IPS-18a (cell line): ENCODE results near the gene CABCOCO1.

Source experiments
- H3K27ac ChIP-seq: one replicate; pipeline ENCODE4 v1.5.1; 2013; ENCODE audit warnings: low read length
- H3K27me3 ChIP-seq: one replicate; pipeline ENCODE4 v1.6.1; 2013; ENCODE audit warnings: mild to moderate bottlenecking, low read length; ENCODE audit not compliant: control insufficient read depth, insufficient read depth
- H3K36me3 ChIP-seq: one replicate; pipeline ENCODE4 v1.6.1; 2013; ENCODE audit warnings: low read depth, low read length; ENCODE audit not compliant: control insufficient read depth
- H3K4me1 ChIP-seq: one replicate; pipeline ENCODE4 v1.6.1; 2013; ENCODE audit warnings: low read depth, low read length; ENCODE audit not compliant: control insufficient read depth
- H3K4me3 ChIP-seq: one replicate; pipeline ENCODE4 v1.5.1; 2013; ENCODE audit warnings: low read length
- H3K9ac ChIP-seq: one replicate; pipeline ENCODE4 v1.6.1; 2013; ENCODE audit warnings: mild to moderate bottlenecking, low read length, moderate library complexity
- H3K9me3 ChIP-seq: one replicate; pipeline ENCODE4 v1.6.1; 2013; ENCODE audit warnings: low read depth, low read length; ENCODE audit not compliant: control insufficient read depth

CABCOCO1 gene

DNA sequence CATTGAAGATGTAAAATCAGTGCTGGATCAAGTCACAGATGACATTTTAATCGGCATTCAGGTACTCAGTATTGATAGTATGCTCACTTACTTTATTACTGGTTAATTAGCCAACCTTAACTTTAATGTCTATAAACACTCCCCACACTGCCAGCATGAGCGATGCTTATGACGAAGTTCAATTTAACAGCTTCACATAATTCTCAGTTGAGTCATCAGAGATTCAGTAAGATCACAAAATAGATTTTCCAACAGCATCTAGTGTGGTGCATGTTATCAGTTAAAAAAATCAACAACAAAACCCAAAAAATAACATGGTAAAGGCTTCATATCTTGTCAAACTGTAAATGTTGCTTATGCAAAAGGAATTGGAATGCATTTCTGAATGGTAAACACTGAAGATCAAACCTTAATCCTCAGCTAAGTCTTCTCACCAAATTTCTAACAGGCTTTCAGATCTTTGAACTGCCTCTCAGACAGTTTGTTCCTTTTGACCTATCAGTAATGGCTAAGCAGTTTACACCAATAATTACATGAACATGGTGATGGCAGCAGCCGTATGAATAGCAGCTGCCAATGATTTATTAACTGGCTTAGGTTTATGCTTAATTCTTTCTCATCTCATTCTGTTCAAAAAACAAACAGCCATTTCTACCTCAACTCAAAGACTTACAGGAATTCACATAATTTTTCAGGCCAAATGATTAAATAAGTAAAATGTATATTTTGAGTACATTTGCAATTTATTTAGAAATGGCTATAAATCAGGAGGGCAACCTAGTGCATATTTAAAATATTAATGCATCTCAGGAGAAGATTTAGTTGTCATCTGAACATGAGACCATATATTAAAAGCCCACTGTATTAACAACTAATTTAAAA, 98.5 kb downstream of the CABCOCO1 start:
- H3K4me1 ChIP-seq = peaks cover 5% of the 10 kb centered on the region
- no peaks in the 10 kb centered on the region for H3K9me3 ChIP-seq
- no peaks in the 10 kb centered on the region for H3K27me3 ChIP-seq
- H3K27ac ChIP-seq = no peak overlapping the region
- no peak overlapping the region for H3K9ac ChIP-seq
- H3K36me3 ChIP-seq = no peaks in the 10 kb centered on the region
- no peak overlapping the region for H3K4me3 ChIP-seq

DNA sequence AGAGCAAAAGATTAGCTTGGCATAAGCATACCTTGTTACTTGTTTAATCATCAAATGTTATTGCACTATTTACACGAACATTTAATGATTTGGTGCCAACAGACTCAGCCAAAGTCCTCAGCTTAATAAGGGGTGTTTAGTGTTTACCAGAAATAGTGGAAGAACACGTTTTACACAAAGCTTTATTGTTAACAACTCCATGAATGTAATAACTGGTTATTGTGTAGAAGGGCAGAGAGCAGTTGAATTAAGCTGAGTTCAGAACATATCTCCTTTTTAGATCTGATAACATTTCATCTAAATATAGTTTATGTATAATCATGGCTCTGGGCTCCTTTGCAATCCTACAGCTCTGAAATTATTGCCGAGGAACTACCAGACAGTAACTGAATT, 99.1 kb downstream of the CABCOCO1 start:
- H3K4me1 ChIP-seq = peaks cover 10% of the 10 kb centered on the region
- no peaks in the 10 kb centered on the region for H3K36me3 ChIP-seq
- H3K27me3 ChIP-seq = no peaks in the 10 kb centered on the region
- H3K9me3 ChIP-seq = no peaks in the 10 kb centered on the region
- H3K4me3 ChIP-seq = no peak overlapping the region
- H3K27ac ChIP-seq = no peak overlapping the region
- H3K9ac ChIP-seq = no peak overlapping the region

DNA sequence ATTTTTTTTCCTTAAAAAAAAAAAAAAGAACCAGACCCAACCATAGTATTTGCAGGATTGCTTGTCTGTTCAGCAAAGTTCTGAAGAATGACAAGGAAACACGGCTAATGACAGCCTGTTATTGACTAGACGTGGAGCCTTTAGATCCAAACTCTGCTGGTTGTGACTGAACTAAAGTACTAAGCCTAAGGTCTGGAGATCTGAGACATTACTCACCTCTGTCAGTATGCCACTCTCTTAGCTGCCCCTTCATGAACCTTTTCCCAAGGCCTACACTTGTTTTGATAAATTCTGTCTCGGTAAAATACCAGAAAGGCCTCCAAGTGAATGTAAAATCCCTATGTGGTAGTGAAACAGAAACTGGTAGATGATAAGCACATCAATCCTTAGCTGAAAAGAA, 101.0 kb downstream of the CABCOCO1 start:
- Histone ChIP-seq H3K9ac (no peak overlapping the region), H3K9me3 (no peaks in the 10 kb centered on the region), H3K4me3 (no peak overlapping the region), H3K36me3 (no peaks in the 10 kb centered on the region), H3K27ac (no peak overlapping the region), H3K4me1 (peaks cover 12% of the 10 kb centered on the region), H3K27me3 (no peaks in the 10 kb centered on the region)

DNA sequence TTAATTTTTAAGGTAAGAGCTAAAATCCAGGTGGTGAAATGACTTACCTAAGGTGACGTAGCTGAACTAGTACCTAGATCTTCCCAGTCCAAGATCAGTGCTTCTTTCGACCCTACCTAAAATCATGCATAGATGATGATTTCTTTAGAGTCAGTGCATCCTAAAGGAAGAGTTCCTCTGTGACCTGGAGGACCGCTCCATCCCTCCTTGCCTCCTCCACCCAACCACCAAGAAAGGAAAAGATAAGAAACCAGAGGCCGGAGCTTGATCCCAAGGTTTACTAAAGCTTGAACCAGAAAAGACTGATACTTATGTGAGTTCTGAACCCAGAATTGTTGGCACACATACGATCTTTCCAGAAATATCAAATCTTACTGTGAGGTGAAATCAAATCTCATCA, 101.8 kb downstream of the CABCOCO1 start:
- no peaks in the 10 kb centered on the region for H3K9me3 ChIP-seq
- H3K4me3 ChIP-seq = no peak overlapping the region
- H3K9ac ChIP-seq = no peak overlapping the region

DNA sequence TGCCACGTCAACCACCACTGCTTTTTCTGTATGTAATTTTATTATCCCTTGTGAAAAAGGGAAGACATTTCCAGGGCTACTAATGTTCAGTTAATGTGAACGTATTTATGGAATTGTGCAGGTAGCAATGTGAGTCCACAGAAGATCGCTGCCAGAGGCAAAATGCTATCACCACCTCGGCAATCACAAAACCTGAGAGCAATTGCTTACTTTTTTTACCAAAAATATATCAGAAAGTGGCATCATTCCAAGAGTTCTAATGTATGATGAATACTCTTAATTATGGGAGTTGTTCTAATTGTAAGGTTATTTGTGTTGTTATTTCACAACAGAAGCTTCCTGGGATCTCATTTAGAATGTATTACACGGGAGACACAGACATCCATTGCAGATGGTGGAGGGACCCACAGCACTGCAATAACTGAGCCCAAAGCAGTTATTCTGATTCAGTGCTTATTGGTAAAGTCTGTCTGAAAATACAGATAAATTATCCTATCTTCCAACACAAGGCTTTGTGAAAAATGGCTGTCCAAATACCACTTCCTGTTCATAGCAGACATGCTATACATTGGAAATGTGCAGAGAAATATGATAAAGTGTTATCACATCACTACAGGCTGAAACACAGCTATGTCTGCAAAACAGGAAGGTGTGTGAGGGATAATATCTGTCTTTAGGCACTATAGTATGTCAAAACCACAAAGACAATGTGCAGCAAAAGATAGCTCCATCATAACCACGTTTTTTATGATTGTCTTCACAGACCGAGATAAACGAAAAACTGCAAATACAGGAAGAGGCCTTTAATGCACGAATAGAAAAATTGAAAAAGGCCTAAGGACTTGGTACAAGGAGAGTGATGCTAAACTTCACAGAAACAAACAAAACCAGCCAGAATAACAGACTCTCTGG, 102.7 kb downstream of the CABCOCO1 start:
- H3K4me3 ChIP-seq = no peak overlapping the region
- H3K9ac ChIP-seq = no peak overlapping the region
- no peaks in the 10 kb centered on the region for H3K9me3 ChIP-seq
- H3K36me3 ChIP-seq = no peaks in the 10 kb centered on the region
- H3K27me3 ChIP-seq = no peaks in the 10 kb centered on the region
- no peak overlapping the region for H3K27ac ChIP-seq
- H3K4me1 ChIP-seq = peaks cover 12% of the 10 kb centered on the region

More for the DNA sequence above, 101.8 kb downstream of the CABCOCO1 start:
- no peaks in the 10 kb centered on the region for H3K36me3 ChIP-seq
- H3K27me3 ChIP-seq = no peaks in the 10 kb centered on the region
- no peak overlapping the region for H3K27ac ChIP-seq
- H3K4me1 ChIP-seq = peaks cover 12% of the 10 kb centered on the region

DNA sequence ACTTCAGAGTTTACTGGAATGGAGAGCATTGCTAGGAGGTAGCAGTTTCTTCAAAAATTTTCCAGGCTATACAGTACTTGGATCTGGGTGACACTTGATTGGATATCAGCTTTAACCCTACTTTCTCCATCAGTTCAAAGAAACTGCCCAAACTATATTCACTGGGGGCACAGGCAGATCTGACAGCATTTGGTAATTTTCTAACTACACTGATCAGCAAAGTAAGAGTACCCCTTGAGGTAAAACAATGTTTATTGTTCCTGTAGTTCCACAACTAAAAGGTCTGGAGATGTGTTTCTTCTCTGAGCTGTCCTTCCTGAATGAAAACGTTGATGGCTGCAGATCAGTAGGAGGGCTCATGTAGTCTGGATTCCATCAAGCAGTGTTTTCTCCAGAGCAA, 104.2 kb downstream of the CABCOCO1 start:
- Histone ChIP-seq H3K27ac (no peak overlapping the region), H3K27me3 (no peaks in the 10 kb centered on the region), H3K4me1 (peaks cover 12% of the 10 kb centered on the region), H3K36me3 (no peaks in the 10 kb centered on the region), H3K9me3 (no peaks in the 10 kb centered on the region), H3K9ac (no peak overlapping the region), H3K4me3 (no peak overlapping the region)

DNA sequence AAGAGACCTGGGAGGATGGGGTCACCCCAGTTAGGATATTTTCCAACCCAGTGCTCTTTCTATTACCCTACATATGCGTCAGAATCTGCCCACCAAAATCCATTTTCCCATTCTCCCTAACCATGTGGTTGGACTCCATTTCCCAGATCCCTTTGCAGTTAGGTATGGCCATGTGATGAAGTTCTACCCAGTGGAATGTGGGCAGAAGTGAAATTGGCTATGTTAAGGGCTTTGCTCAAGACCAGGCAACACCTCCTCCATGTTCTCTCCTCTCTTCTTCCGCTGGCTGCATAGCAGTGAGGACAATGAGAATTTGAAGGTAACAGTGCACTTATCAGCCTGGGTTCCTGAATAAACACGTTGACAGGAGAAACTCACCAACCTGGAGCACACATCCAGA, 111.3 kb downstream of the CABCOCO1 start:
- Histone ChIP-seq H3K36me3 (no peaks in the 10 kb centered on the region), H3K9ac (no peak overlapping the region), H3K4me3 (no peak overlapping the region), H3K9me3 (no peaks in the 10 kb centered on the region), H3K27ac (no peak overlapping the region), H3K4me1 (peaks cover under 1% of the 10 kb centered on the region), H3K27me3 (no peaks in the 10 kb centered on the region)

DNA sequence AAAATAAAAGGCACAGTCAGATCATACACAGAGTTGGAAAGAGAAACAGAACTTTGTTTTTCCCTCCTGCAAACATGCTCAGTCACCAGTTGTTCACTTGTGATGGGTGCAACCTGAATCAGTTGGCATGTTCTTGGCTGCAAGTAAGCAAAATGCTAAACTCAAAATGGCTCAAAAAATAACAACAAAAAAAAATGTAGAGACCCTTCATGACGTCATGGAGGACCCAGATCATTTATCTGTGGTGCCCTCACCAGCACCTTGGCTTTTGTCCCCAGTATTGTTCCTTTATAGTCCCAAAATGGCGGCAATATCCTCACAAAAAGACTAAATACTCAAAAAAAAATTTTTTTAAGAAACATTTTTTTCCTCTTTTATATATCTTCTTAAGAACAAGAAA, 112.4 kb downstream of the CABCOCO1 start:
- no peak overlapping the region for H3K27ac ChIP-seq
- no peaks in the 10 kb centered on the region for H3K9me3 ChIP-seq
- no peaks in the 10 kb centered on the region for H3K36me3 ChIP-seq
- no peak overlapping the region for H3K4me3 ChIP-seq
- H3K4me1 ChIP-seq = peaks cover 9% of the 10 kb centered on the region
- no peaks in the 10 kb centered on the region for H3K27me3 ChIP-seq
- H3K9ac ChIP-seq = no peak overlapping the region

DNA sequence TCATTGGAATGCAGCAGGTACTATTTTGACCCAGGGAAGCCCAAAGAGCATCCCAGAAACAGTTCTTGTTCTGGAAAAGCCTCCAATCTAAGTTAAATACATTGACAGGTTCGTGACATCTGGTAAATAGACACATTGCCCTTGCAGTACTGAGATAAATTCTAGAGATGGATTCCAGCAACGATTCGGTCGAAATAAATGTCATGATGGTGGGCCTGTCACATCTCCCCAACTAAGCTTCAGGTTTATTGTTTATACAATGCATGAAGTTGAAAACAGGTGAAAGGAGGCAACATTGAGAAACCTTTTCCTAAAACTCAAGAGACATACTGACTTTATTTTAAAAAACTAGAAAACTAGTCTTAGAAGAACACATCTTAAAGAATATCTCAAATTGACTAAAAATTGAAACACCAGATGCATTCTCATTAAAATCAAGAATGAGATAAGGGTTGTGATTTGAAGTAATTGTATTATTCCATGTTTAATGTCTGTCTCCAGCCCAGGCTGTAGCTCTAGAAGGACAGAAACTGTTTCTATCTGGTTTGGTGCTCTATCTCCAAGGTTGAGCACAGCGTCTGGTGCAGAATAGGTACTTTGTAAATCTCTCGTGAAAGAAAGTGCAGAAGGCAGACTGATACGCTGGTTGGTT, 114.0 kb downstream of the CABCOCO1 start:
- Histone ChIP-seq H3K4me3 (no peak overlapping the region), H3K27me3 (no peaks in the 10 kb centered on the region), H3K27ac (no peak overlapping the region), H3K36me3 (no peaks in the 10 kb centered on the region), H3K4me1 (peaks cover 9% of the 10 kb centered on the region), H3K9me3 (no peaks in the 10 kb centered on the region), H3K9ac (no peak overlapping the region)

DNA sequence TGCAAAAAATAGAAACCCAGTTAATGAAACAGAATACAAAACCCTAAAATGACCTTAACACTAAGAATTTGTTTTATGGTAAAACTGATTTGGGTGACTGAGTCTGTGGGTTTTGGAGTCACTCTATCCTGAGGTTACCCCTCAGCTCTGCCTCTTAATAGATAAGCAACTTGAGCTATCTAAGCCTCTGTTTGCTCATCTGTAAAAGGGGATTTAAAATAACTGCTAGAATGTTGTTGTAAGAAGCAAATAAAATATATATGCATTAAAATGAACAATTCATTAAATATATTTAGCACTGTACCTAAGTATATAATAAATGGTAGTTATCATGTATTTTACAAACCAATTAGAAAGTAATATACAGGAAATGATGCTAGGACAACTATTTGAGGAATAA, 115.4 kb downstream of the CABCOCO1 start:
- no peaks in the 10 kb centered on the region for H3K9me3 ChIP-seq

DNA sequence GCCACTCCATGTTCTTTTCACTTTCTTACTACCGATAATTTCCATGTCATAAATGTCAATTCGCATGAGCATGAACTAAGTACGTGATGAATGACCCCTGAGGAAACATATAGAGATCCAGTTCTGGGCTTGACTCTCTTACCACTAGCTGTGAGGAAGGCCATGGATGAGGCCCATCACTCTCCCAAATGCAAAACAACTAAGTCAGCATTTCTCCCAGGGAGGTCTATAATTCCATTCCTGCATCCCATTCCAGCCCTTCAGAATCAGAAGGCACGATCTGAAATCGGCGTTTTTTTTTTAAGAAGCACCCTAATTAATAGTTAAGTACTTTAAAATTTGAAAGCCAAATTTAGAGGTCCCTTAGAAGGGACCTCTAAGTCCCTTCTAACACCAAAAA, 116.5 kb downstream of the CABCOCO1 start:
- H3K4me3 ChIP-seq = no peak overlapping the region
- H3K4me1 ChIP-seq = peaks cover 9% of the 10 kb centered on the region
- H3K9ac ChIP-seq = no peak overlapping the region
- no peaks in the 10 kb centered on the region for H3K9me3 ChIP-seq
- no peaks in the 10 kb centered on the region for H3K27me3 ChIP-seq
- H3K36me3 ChIP-seq = no peaks in the 10 kb centered on the region
- H3K27ac ChIP-seq = no peak overlapping the region

More for the DNA sequence above, 115.4 kb downstream of the CABCOCO1 start:
- Histone ChIP-seq H3K9ac (no peak overlapping the region), H3K27me3 (no peaks in the 10 kb centered on the region), H3K27ac (no peak overlapping the region), H3K36me3 (no peaks in the 10 kb centered on the region), H3K4me1 (peaks cover 9% of the 10 kb centered on the region), H3K4me3 (no peak overlapping the region)
